HepG2 (cell line): ENCODE data around the gene CPXM2. TPM values are rescaled to one million over a fixed set of nuclear protein-coding genes. Genes with fewer than 3 reads are reported as not detected.

Source experiments
- ATAC-seq: fragments of 200-7000 bp; cut with Tn5 transposase; 3 replicates; pipeline ENCODE4 v1.9.1; 2020; ENCODE audit warnings: mild to moderate bottlenecking, moderate library complexity
- BruUV-seq: library from RNA; stranded (reverse); fragments of 400-500 nt; replicated peaks from 2 replicates; lab custom pipeline; 2021; lab: Mats Ljungman, UMichigan
- CTCF ChIA-PET: fragments of 300-600 bp; formaldehyde crosslinking; extraction: SDS; loops from one replicate; lab custom pipeline; 2021; ENCODE audit warnings: low total read pairs, inconsistent platforms, low intra/inter-chr PET ratio; lab: Yijun Ruan, JAX
- POLR2A ChIA-PET: fragments of 350-600 bp; sonication (Branson Sonifier 250); formaldehyde crosslinking; loops from one replicate; lab custom pipeline; 2020; ENCODE audit warnings: antibody characterized with exemption, inconsistent platforms; lab: Yijun Ruan, JAX
- DNase-seq: peaks from one replicate; pipeline ENCODE4 v3.0.0-alpha.2; 2015; ENCODE audit warnings: low spot score
- FAIRE-seq: peaks from 3 replicates; lab custom pipeline; 2011; peaks lifted over from hg19 to GRCh38; lab: Jason Lieb, UNC
- H2AFZ ChIP-seq: one replicate; pipeline ENCODE4 v1.6.1; 2011; ENCODE audit warnings: low read length, inconsistent platforms
- H3K27ac ChIP-seq: fragments of 300-600 bp; 3 replicates; pipeline ENCODE4 v1.8.0; 2011; ENCODE audit warnings: mixed run types, mild to moderate bottlenecking, mixed read lengths, low read length, inconsistent platforms; ENCODE audit not compliant: insufficient read depth; ENCODE audit errors: extremely low read length
- H3K27me3 ChIP-seq, 2 experiments: fragments of 200-600 bp in 1 of 2; 2 replicates in 1 of 2; 3 replicates in 1 of 2; pipeline versions ENCODE4 v1.6.0 to v1.8.0; 2011; ENCODE audit warnings: low read length in 2 of 2, mild to moderate bottlenecking in 2 of 2, moderate library complexity in 2 of 2, inconsistent platforms in 1 of 2; ENCODE audit not compliant: insufficient read depth in 2 of 2, control insufficient read depth in 1 of 2
- H3K36me3 ChIP-seq, 2 experiments: fragments of 200-600 bp in 1 of 2; replicated peaks in 1 of 2; 2 replicates in 1 of 2; 3 replicates in 1 of 2; pipeline versions ENCODE4 v1.5.1 to v1.8.0; 2011; ENCODE audit warnings: low read length in 2 of 2, inconsistent platforms in 1 of 2; ENCODE audit not compliant: insufficient read depth in 2 of 2, control insufficient read depth in 1 of 2
- H3K4me1 ChIP-seq: 2 replicates; pipeline ENCODE4 v1.5.1; 2012; ENCODE audit warnings: low read length, inconsistent platforms; ENCODE audit not compliant: insufficient read depth
- H3K4me2 ChIP-seq: 2 replicates; pipeline ENCODE4 v1.6.0; 2011; ENCODE audit warnings: low read depth, low read length, inconsistent platforms
- H3K4me3 ChIP-seq, 3 experiments: fragments of 200-600 bp in 1 of 3; sonication (generic), shearing (Covaris generic) in 1 of 3; replicated peaks in 1 of 3; 2 replicates each; pipeline ENCODE4 v1.5.1; 2011 to 2016; ENCODE audit warnings: low read length in 3 of 3, inconsistent platforms in 2 of 3, low read depth in 2 of 3, mild to moderate bottlenecking in 2 of 3, control low read depth in 1 of 3, mixed read lengths in 1 of 3; ENCODE audit not compliant: insufficient read depth in 1 of 3
- H3K79me2 ChIP-seq: one replicate; pipeline ENCODE4 v1.6.1; 2011; ENCODE audit warnings: low read length, inconsistent platforms; ENCODE audit not compliant: insufficient read depth
- H3K9ac ChIP-seq: 2 replicates; pipeline ENCODE4 v1.6.0; 2011; ENCODE audit warnings: mild to moderate bottlenecking, low read depth, low read length, inconsistent platforms; ENCODE audit not compliant: insufficient read depth
- H3K9me3 ChIP-seq: 2 replicates; pipeline ENCODE4 v1.5.1; 2012; ENCODE audit warnings: mild to moderate bottlenecking, low read length
- H4K20me1 ChIP-seq: 2 replicates; pipeline ENCODE4 v1.6.0; 2011; ENCODE audit warnings: inconsistent platforms, mild to moderate bottlenecking, low read length, moderate library complexity; ENCODE audit not compliant: insufficient read depth
- ERF ChIP-seq: IDR thresholded peaks from 2 replicates; pipeline ENCODE4 v1.6.1; 2018; ENCODE audit warnings: missing biosample characterization, missing genetic modification reagents
- FIP1L1 ChIP-seq: fragments of 200-400 bp; formaldehyde crosslinking; IDR thresholded peaks from 2 replicates; pipeline ENCODE4 v1.6.1; 2018; ENCODE audit warnings: low read depth, mild to moderate bottlenecking, low read length, moderate library complexity, borderline replicate concordance; ENCODE audit not compliant: insufficient read depth
- HNRNPH1 ChIP-seq: fragments of 200-400 bp; formaldehyde crosslinking; optimal IDR thresholded peaks from 2 replicates; pipeline ENCODE3; 2017; ENCODE audit warnings: mild to moderate bottlenecking, low read depth, low read length
- RFX5 ChIP-seq: IDR thresholded peaks from 2 replicates; pipeline ENCODE4 v1.6.1; 2011; ENCODE audit warnings: low read depth, low read length, improper control_type of control experiment
- SP5 ChIP-seq: IDR thresholded peaks from 2 replicates; pipeline ENCODE4 v1.6.1; 2016; ENCODE audit warnings: low read depth, borderline replicate concordance
- SUZ12 ChIP-seq: fragments of 150-350 bp; IDR thresholded peaks from 2 replicates; pipeline ENCODE4 v1.6.1; 2014; ENCODE audit warnings: low read depth, low read length
- TBL1XR1 ChIP-seq: fragments of 150-350 bp; IDR thresholded peaks from 2 replicates; pipeline ENCODE4 v1.6.1; 2014; ENCODE audit warnings: borderline replicate concordance, low read length; ENCODE audit not compliant: partially characterized antibody
- TOE1 ChIP-seq: sonication (generic); formaldehyde crosslinking; IDR thresholded peaks from 2 replicates; pipeline ENCODE4 v1.4.0; 2020; ENCODE audit warnings: mild to moderate bottlenecking, missing genetic modification reagents
- ZFP36L1 ChIP-seq: sonication (generic); formaldehyde crosslinking; IDR thresholded peaks from 2 replicates; pipeline ENCODE4 v1.8.0; 2022; ENCODE audit warnings: mild to moderate bottlenecking, missing genetic modification reagents, moderate library complexity
- ZMAT3 ChIP-seq: sonication (generic); formaldehyde crosslinking; conservative IDR thresholded peaks from 2 replicates; pipeline ENCODE4 v1.7.0; 2021; ENCODE audit warnings: missing genetic modification reagents
- ZNF556 ChIP-seq: sonication (generic); formaldehyde crosslinking; IDR thresholded peaks from 2 replicates; pipeline ENCODE4 v1.4.0; 2020; ENCODE audit warnings: mild to moderate bottlenecking, missing genetic modification reagents, borderline replicate concordance
- WGBS: methylation state at CpG from one replicate; pipeline ENCODE4 v1.1.6; 2017; ENCODE audit warnings: low lambda C conversion rate; 5-methylcytosine and 5-hydroxymethylcytosine counted together
- in situ Hi-C: cut with HindIII; loops from 2 replicates; pipeline ENCODE4 v1.10.0; 2017; ENCODE audit warnings: low pct_unique_long_range_greater_than_20kb; ENCODE audit not compliant: extremely low pct_ligation_motif_present
- intact Hi-C: fragments of 100-400 bp; cut with micrococcal nuclease; formaldehyde crosslinking; loops from one replicate; pipeline ENCODE4 v1.10.0; 2022; ENCODE audit not compliant: unreplicated experiment
- polyA plus RNA-seq, 8 experiments: library from polyadenylated mRNA; depleted of rRNA in 3 of 8; stranded (reverse) in 7 of 8; unstranded in 1 of 8; fragments of >200 nt; fragmentation: Illumina TruSeq in 4 of 8; extraction: Trizol in 4 of 8; gene quantifications; 2 replicates each; pipeline versions ENCODE4 v1.2.1 to v1.2.3, GENCODE V29; 2011 to 2016; ENCODE audit warnings: low read depth in 4 of 8, missing spikeins in 1 of 8, mixed read lengths in 1 of 8; ENCODE audit not compliant: insufficient read depth in 1 of 8
- total RNA-seq, 5 experiments: library from RNA; depleted of rRNA; stranded (reverse); fragments of >200 nt; fragmentation: Illumina TruSeq; extraction: Trizol; gene quantifications; 2 replicates each; pipeline ENCODE4 v1.2.3, GENCODE V29; 2016; ENCODE audit warnings: low read depth in 1 of 5
- TF ChIP-seq, protein P1 (sequence below): sonication (generic); formaldehyde crosslinking; IDR thresholded peaks from 2 replicates; pipeline ENCODE4 v1.4.0; 2020; ENCODE audit warnings: low read depth, mild to moderate bottlenecking, missing genetic modification reagents
- TF ChIP-seq, protein P2 (sequence below): sonication (generic); formaldehyde crosslinking; IDR thresholded peaks from 2 replicates; pipeline ENCODE4 v1.5.1; 2020; ENCODE audit warnings: missing genetic modification reagents, mild to moderate bottlenecking, borderline replicate concordance
- TF ChIP-seq, protein P3 (sequence below): sonication (generic); formaldehyde crosslinking; IDR thresholded peaks from 2 replicates; pipeline ENCODE4 v1.8.0; 2022; ENCODE audit warnings: mild to moderate bottlenecking, missing genetic modification reagents, borderline replicate concordance
- TF ChIP-seq, protein P4 (sequence below): sonication (generic); formaldehyde crosslinking; IDR thresholded peaks from 2 replicates; pipeline ENCODE4 v1.5.0; 2020; ENCODE audit warnings: mild to moderate bottlenecking, missing genetic modification reagents

Gene CPXM2
- total and polyA plus RNA-seq, 2 of the 13 experiments (the other 11 are each of a cell fraction or from before 2014, with no cell fraction given): 0.03 TPM; not detected in 1

DNA sequence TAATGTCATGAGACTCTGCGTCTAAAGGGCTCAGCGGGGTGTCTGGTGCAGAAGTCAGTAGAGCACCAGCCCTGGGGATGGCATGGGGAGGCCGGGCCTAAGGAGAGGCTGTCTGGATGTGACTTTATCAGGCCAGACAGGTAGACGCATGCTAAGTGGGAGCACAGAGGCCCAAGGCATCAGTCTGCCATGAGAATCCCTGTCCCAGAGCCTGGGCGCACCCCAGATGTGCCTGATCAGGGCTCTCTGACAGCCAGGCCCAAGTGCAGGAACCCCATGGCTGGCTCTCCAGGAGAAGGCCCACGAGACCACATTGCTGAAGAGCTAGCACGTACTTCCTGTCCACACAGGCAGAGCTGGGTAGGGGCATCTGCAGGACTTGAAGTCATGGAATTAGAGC, 48.0 kb upstream of the CPXM2 start (continued):
- TF ChIP-seq ZNF556 (CRISPR knock-in tag) (no peak), RFX5 (no peak), SUZ12 (no peak), ZFP36L1 (CRISPR knock-in tag) (no peak), HNRNPH1 (no peak)
- TF ChIP-seq, protein P1, sequence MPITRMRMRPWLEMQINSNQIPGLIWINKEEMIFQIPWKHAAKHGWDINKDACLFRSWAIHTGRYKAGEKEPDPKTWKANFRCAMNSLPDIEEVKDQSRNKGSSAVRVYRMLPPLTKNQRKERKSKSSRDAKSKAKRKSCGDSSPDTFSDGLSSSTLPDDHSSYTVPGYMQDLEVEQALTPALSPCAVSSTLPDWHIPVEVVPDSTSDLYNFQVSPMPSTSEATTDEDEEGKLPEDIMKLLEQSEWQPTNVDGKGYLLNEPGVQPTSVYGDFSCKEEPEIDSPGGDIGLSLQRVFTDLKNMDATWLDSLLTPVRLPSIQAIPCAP (CRISPR knock-in tag): no peak
- TF ChIP-seq, protein P2, sequence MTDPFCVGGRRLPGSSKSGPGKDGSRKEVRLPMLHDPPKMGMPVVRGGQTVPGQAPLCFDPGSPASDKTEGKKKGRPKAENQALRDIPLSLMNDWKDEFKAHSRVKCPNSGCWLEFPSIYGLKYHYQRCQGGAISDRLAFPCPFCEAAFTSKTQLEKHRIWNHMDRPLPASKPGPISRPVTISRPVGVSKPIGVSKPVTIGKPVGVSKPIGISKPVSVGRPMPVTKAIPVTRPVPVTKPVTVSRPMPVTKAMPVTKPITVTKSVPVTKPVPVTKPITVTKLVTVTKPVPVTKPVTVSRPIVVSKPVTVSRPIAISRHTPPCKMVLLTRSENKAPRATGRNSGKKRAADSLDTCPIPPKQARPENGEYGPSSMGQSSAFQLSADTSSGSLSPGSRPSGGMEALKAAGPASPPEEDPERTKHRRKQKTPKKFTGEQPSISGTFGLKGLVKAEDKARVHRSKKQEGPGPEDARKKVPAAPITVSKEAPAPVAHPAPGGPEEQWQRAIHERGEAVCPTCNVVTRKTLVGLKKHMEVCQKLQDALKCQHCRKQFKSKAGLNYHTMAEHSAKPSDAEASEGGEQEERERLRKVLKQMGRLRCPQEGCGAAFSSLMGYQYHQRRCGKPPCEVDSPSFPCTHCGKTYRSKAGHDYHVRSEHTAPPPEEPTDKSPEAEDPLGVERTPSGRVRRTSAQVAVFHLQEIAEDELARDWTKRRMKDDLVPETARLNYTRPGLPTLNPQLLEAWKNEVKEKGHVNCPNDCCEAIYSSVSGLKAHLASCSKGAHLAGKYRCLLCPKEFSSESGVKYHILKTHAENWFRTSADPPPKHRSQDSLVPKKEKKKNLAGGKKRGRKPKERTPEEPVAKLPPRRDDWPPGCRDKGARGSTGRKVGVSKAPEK (CRISPR knock-in tag): no peak

DNA sequence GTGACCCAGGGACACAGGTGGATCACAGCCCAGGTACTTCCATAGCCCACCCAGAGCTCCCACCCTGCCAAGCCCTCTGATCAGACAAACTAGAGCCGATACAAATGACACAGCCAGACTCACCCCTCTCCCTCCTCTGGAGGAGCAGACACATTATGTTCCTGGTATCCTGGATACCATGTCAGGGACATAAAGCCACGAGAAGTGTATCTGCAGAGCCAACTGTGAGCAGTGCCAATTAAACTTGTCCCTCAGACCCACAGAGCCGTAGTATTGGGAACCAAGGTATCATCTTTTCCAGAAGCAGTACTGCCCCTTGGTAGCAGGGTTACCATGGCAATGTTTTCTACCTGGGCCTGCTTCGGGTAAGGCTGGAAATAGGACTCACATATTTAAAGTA, 47.3 kb upstream of the CPXM2 start:
- no TSS peak for BruUV-seq
- H3K4me3 ChIP-seq: no peak overlapping the region
- DNase-seq (no peak), ATAC-seq (no peak), FAIRE-seq (no peak)
- no peaks in the 10 kb centered on the region for H3K4me1 ChIP-seq
- no peak overlapping the region for H3K27ac ChIP-seq
- H4K20me1 ChIP-seq: no peaks in the 10 kb centered on the region
- no peaks in the 10 kb centered on the region for H3K9me3 ChIP-seq
- intact Hi-C loops: no loop called here
- no peaks in the 10 kb centered on the region for H3K36me3 ChIP-seq
- CTCF ChIA-PET: no interaction called here
- peaks cover 0 to 6% of the 10 kb centered on the region in 2 experiments; a peak in 1 of 5 replicates for H3K27me3 ChIP-seq
- POLR2A ChIA-PET: no interaction called here
- no peaks in the 10 kb centered on the region for H3K79me2 ChIP-seq
- WGBS: 11% methylated on average over 4 of the region's 4 CpGs
- H3K9ac ChIP-seq: no peak overlapping the region
- in situ Hi-C loops: no loop called here
- no peak overlapping the region for H3K4me2 ChIP-seq
- no peak overlapping the region for H2AFZ ChIP-seq
- TF ChIP-seq SP5 (CRISPR knock-in tag): no peak
- no peak for TF ChIP-seq ZMAT3 (CRISPR knock-in tag)
- no peak for TF ChIP-seq FIP1L1
- TF ChIP-seq, protein P3, sequence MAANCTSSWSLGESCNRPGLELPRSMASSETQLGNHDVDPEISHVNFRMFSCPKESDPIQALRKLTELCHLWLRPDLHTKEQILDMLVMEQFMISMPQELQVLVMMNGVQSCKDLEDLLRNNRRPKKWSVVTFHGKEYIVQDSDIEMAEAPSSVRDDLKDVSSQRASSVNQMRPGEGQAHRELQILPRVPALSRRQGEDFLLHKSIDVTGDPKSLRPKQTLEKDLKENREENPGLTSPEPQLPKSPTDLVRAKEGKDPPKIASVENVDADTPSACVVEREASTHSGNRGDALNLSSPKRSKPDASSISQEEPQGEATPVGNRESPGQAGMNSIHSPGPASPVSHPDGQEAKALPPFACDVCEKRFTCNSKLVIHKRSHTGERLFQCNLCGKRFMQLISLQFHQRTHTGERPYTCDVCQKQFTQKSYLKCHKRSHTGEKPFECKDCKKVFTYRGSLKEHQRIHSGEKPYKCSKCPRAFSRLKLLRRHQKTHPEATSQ (CRISPR knock-in tag): no peak
- TF ChIP-seq ERF (CRISPR knock-in tag): no peak
- TF ChIP-seq, protein P4, sequence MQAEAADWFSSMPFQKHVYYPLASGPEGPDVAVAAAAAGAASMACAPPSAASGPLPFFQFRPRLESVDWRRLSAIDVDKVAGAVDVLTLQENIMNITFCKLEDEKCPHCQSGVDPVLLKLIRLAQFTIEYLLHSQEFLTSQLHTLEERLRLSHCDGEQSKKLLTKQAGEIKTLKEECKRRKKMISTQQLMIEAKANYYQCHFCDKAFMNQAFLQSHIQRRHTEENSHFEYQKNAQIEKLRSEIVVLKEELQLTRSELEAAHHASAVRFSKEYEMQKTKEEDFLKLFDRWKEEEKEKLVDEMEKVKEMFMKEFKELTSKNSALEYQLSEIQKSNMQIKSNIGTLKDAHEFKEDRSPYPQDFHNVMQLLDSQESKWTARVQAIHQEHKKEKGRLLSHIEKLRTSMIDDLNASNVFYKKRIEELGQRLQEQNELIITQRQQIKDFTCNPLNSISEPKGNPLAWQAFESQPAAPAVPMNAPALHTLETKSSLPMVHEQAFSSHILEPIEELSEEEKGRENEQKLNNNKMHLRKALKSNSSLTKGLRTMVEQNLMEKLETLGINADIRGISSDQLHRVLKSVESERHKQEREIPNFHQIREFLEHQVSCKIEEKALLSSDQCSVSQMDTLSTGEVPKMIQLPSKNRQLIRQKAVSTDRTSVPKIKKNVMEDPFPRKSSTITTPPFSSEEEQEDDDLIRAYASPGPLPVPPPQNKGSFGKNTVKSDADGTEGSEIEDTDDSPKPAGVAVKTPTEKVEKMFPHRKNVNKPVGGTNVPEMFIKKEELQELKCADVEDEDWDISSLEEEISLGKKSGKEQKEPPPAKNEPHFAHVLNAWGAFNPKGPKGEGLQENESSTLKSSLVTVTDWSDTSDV: no peak
- no peak for TF ChIP-seq TBL1XR1
- TF ChIP-seq TOE1 (CRISPR knock-in tag): no peak
